K562 (cell line): Measurements from ENCODE around the gene GET3. TPM values are rescaled to one million over a fixed set of nuclear protein-coding genes. Genes with fewer than 3 reads are reported as not detected.
A peak's percentile ranks its signal among the peaks of the same experiment; 100 is the strongest.

ENCODE experiments used
- CBX3 ChIP-seq, 2 experiments: IDR thresholded peaks; 1 replicate in 1 of 2; 2 replicates in 1 of 2; pipeline ENCODE4 v1.6.1; 2012; ENCODE audit warnings: inconsistent platforms in 2 of 2, low read length in 2 of 2, borderline replicate concordance in 1 of 2, control low read depth in 1 of 2
- CEBPG ChIP-seq, 3 experiments: fragments of 200-800 bp in 1 of 3; sonication (Bioruptor generic) in 1 of 3; sonication (generic) in 1 of 3; formaldehyde crosslinking in 1 of 3; IDR thresholded peaks in 2 of 3; conservative IDR thresholded peaks in 1 of 3; 2 replicates each; pipeline versions ENCODE4 v1.6.1 to v1.8.0; 2016 to 2022; ENCODE audit warnings: missing compliant biosample characterization in 2 of 3, missing genetic modification characterization in 2 of 3, mild to moderate bottlenecking in 1 of 3, missing genetic modification reagents in 1 of 3
- EP300 ChIP-seq: IDR thresholded peaks from 2 replicates; pipeline ENCODE4 v1.6.1; 2012; ENCODE audit warnings: low read length, improper control_type of control experiment
- GATA2 ChIP-seq: sonication (generic); formaldehyde crosslinking; IDR thresholded peaks from 2 replicates; pipeline ENCODE4 v1.4.0; 2020; ENCODE audit warnings: mild to moderate bottlenecking, missing genetic modification reagents
- GTF2F1 ChIP-seq: IDR thresholded peaks from 2 replicates; pipeline ENCODE4 v1.6.1; 2011; ENCODE audit warnings: low read depth, low read length, improper control_type of control experiment
- HMGN3 ChIP-seq: IDR thresholded peaks from 2 replicates; pipeline ENCODE4 v1.6.1; 2011; ENCODE audit warnings: borderline replicate concordance, low read depth, mild to moderate bottlenecking, mixed read lengths, low read length; ENCODE audit not compliant: insufficient read length; ENCODE audit errors: extremely low read depth
- LEF1 ChIP-seq: fragments of 450-650 bp; IDR thresholded peaks from 2 replicates; pipeline ENCODE4 v1.6.1; 2016; ENCODE audit warnings: mild to moderate bottlenecking
- PHF21A ChIP-seq: fragments of 450-650 bp; IDR thresholded peaks from 2 replicates; pipeline ENCODE4 v1.6.1; 2017; ENCODE audit warnings: low read depth, borderline replicate concordance
- RB1 ChIP-seq: fragments of 450-650 bp; IDR thresholded peaks from 2 replicates; pipeline ENCODE4 v1.6.1; 2017; ENCODE audit warnings: low read depth, mild to moderate bottlenecking
- SMC3 ChIP-seq: conservative IDR thresholded peaks from 2 replicates; pipeline ENCODE4 v1.6.1; 2011; ENCODE audit warnings: low read depth, low read length, improper control_type of control experiment; ENCODE audit not compliant: insufficient read depth
- polyA plus RNA-seq, 8 experiments: library from polyadenylated mRNA; depleted of rRNA in 4 of 8; stranded (reverse) in 5 of 8; unstranded in 3 of 8; fragments of >200 nt; fragmentation: Nextera tagmentation in 2 of 8; fragmentation: Illumina TruSeq in 1 of 8; extraction: Ambion mirVana in 2 of 8; extraction: Trizol in 1 of 8; gene quantifications; 2 replicates each; pipeline versions ENCODE4 v1.2.1 to v1.2.3, GENCODE V29; 2011 to 2014; ENCODE audit warnings: inconsistent platforms in 1 of 8, missing spikeins in 1 of 8
- total RNA-seq, 7 experiments: library from RNA; depleted of rRNA in 6 of 7; stranded (reverse); fragments of >200 nt in 6 of 7; fragmentation: Illumina TruSeq in 2 of 7; extraction: Trizol in 2 of 7; gene quantifications; 2 replicates each; pipeline versions ENCODE4 v1.2.1 to v1.2.3, GENCODE V29; 2011 to 2021; ENCODE audit warnings: low replicate concordance in 1 of 7
- TF ChIP-seq, protein P1 (sequence below), 2 experiments: fragments of 450-650 bp in 1 of 2; sonication (generic) in 1 of 2; formaldehyde crosslinking in 1 of 2; IDR thresholded peaks; 2 replicates each; pipeline versions ENCODE4 v1.7.1 to v1.9.0; 2016 to 2022; ENCODE audit warnings: inconsistent platforms in 1 of 2, mild to moderate bottlenecking in 1 of 2, missing genetic modification reagents in 1 of 2
- TF ChIP-seq, protein P2 (sequence below): fragments of 450-650 bp; formaldehyde crosslinking; conservative IDR thresholded peaks from 2 replicates; pipeline ENCODE4 v1.4.0; 2022; ENCODE audit warnings: mild to moderate bottlenecking, missing genetic modification characterization
- TF ChIP-seq, protein P3 (sequence below), 2 experiments: fragments of 200-800 bp in 1 of 2; sonication (Bioruptor generic) in 1 of 2; sonication (generic) in 1 of 2; formaldehyde crosslinking in 1 of 2; IDR thresholded peaks in 1 of 2; conservative IDR thresholded peaks in 1 of 2; 2 replicates each; pipeline versions ENCODE4 v1.5.0 to v1.6.1; 2016 to 2020; ENCODE audit warnings: missing compliant biosample characterization in 1 of 2, missing genetic modification characterization in 1 of 2, missing genetic modification reagents in 1 of 2

GET3 gene
- total and polyA plus RNA-seq, 9 of the 15 experiments (the other 6 are each of a cell fraction or from before 2014, with no cell fraction given) = 8.3 to 83.5 (median 51.8) TPM

DNA sequence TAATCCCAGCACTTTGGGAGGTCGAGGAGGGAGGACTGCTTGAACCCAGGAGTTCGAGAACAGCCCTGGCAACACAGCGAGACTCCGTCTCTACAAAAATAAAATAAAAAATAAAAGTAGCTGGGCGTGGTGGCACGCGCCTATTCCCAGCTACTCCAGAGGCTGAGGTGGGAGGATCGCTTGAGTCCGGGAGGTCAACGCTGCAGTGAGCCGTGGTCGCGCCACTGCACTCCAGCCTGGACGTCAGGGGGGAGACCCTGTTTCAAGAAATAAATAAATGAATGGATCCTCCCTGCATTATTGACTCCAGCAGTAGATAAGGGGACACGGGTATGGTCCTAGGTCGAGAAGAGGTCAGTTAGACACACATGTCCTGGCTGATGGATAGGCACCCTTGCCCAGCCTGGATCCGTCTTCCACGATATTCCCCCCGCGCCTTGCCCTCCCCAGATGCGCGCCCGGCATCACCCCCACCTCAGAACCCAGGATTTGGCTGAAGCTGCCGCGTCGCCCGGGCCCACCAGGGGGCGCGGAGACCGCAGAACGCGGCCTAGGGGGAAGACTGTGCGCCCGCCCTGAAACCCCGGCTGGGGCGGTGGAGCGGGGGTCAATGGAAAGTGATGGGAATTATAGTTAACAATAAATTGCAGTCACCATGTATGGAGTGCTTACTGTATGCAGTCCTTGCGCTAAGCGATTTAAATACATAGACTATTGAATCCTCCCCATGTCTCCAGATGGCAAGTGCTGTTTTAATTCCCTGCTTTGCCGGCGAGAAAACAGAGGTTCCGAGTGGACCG lies 40.1 kb downstream of the GET3 start (continued):
- TF ChIP-seq, protein P1, sequence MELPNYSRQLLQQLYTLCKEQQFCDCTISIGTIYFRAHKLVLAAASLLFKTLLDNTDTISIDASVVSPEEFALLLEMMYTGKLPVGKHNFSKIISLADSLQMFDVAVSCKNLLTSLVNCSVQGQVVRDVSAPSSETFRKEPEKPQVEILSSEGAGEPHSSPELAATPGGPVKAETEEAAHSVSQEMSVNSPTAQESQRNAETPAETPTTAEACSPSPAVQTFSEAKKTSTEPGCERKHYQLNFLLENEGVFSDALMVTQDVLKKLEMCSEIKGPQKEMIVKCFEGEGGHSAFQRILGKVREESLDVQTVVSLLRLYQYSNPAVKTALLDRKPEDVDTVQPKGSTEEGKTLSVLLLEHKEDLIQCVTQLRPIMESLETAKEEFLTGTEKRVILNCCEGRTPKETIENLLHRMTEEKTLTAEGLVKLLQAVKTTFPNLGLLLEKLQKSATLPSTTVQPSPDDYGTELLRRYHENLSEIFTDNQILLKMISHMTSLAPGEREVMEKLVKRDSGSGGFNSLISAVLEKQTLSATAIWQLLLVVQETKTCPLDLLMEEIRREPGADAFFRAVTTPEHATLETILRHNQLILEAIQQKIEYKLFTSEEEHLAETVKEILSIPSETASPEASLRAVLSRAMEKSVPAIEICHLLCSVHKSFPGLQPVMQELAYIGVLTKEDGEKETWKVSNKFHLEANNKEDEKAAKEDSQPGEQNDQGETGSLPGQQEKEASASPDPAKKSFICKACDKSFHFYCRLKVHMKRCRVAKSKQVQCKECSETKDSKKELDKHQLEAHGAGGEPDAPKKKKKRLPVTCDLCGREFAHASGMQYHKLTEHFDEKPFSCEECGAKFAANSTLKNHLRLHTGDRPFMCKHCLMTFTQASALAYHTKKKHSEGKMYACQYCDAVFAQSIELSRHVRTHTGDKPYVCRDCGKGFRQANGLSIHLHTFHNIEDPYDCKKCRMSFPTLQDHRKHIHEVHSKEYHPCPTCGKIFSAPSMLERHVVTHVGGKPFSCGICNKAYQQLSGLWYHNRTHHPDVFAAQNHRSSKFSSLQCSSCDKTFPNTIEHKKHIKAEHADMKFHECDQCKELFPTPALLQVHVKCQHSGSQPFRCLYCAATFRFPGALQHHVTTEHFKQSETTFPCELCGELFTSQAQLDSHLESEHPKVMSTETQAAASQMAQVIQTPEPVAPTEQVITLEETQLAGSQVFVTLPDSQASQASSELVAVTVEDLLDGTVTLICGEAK (IDR thresholded peaks at IDR 0.05) = no peak
- TF ChIP-seq, protein P1 (CRISPR knock-in tag; IDR thresholded peaks at IDR 0.05) = no peak
- TF ChIP-seq, protein P2, sequence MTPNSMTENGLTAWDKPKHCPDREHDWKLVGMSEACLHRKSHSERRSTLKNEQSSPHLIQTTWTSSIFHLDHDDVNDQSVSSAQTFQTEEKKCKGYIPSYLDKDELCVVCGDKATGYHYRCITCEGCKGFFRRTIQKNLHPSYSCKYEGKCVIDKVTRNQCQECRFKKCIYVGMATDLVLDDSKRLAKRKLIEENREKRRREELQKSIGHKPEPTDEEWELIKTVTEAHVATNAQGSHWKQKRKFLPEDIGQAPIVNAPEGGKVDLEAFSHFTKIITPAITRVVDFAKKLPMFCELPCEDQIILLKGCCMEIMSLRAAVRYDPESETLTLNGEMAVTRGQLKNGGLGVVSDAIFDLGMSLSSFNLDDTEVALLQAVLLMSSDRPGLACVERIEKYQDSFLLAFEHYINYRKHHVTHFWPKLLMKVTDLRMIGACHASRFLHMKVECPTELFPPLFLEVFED (CRISPR knock-in tag) = no peak
- peak; percentile 59 for TF ChIP-seq HMGN3
- no peak for TF ChIP-seq GTF2F1
- TF ChIP-seq, protein P3, sequence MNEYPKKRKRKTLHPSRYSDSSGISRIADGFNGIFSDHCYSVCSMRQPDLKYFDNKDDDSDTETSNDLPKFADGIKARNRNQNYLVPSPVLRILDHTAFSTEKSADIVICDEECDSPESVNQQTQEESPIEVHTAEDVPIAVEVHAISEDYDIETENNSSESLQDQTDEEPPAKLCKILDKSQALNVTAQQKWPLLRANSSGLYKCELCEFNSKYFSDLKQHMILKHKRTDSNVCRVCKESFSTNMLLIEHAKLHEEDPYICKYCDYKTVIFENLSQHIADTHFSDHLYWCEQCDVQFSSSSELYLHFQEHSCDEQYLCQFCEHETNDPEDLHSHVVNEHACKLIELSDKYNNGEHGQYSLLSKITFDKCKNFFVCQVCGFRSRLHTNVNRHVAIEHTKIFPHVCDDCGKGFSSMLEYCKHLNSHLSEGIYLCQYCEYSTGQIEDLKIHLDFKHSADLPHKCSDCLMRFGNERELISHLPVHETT (CRISPR knock-in tag; conservative IDR thresholded peaks at IDR 0.05 in 1 of 2, IDR thresholded peaks at IDR 0.05 in 1 of 2) = 0 out of 4 replicates have a peak, but pooled peaks of 1 of the 2 experiments have one; percentile 1
- peak; percentile 49; the same call in 1 of the 2 replicates for TF ChIP-seq PHF21A
- TF ChIP-seq SMC3 = peak; percentile 86
- peak; percentile 15; the same call in 1 of the 2 replicates for TF ChIP-seq EP300
- TF ChIP-seq CBX3 (IDR thresholded peaks at IDR 0.05; ENCODE audit: borderline replicate concordance in 1 of 2, low read length in 2 of 2) = 0 out of 3 replicates have a peak, but pooled peaks of 1 of the 2 experiments have one; percentile 43
- TF ChIP-seq GATA2 (CRISPR knock-in tag) = peak; percentile 60
- no peak for TF ChIP-seq LEF1
- peak; percentile 85 for TF ChIP-seq RB1
- no peak for TF ChIP-seq CEBPG (CRISPR knock-in tag; IDR thresholded peaks at IDR 0.05)
- TF ChIP-seq CEBPG (tag; conservative IDR thresholded peaks at IDR 0.05 in 1 of 2, IDR thresholded peaks at IDR 0.05 in 1 of 2) = no peak
